ENCODE results near the gene DUSP8. TPM values are rescaled to one million over a fixed set of nuclear protein-coding genes. Genes with fewer than 3 reads are reported as not detected.

DUSP8 gene
- total RNA-seq, 1 donor from 2014 or later: 7.7 TPM

GRCh38 chr11:1528710-1529109, 43.4 kb downstream of the DUSP8 start:
- Mint-ChIP-seq H3K27ac (ENCODE audit: unreplicated experiment) (no peak overlapping the region), H3K27me3 (ENCODE audit: unreplicated experiment) (no peaks in the 10 kb centered on the region), H3K4me1 (ENCODE audit: unreplicated experiment) (peaks cover 5% of the 10 kb centered on the region), H3K4me3 (ENCODE audit: unreplicated experiment) (no peak overlapping the region), H3K36me3 (ENCODE audit: unreplicated experiment) (no peaks in the 10 kb centered on the region), H3K9me3 (ENCODE audit: unreplicated experiment) (no peaks in the 10 kb centered on the region)
- no peak for DNase-seq (ENCODE audit: extremely low spot score, unreplicated experiment)
- TF ChIP-seq, protein P1, sequence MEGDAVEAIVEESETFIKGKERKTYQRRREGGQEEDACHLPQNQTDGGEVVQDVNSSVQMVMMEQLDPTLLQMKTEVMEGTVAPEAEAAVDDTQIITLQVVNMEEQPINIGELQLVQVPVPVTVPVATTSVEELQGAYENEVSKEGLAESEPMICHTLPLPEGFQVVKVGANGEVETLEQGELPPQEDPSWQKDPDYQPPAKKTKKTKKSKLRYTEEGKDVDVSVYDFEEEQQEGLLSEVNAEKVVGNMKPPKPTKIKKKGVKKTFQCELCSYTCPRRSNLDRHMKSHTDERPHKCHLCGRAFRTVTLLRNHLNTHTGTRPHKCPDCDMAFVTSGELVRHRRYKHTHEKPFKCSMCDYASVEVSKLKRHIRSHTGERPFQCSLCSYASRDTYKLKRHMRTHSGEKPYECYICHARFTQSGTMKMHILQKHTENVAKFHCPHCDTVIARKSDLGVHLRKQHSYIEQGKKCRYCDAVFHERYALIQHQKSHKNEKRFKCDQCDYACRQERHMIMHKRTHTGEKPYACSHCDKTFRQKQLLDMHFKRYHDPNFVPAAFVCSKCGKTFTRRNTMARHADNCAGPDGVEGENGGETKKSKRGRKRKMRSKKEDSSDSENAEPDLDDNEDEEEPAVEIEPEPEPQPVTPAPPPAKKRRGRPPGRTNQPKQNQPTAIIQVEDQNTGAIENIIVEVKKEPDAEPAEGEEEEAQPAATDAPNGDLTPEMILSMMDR (IDR thresholded peaks at IDR 0.05): no peak

GRCh38 chr11:1526785-1527184, 45.3 kb downstream of the DUSP8 start:
- no peak for DNase-seq (ENCODE audit: extremely low spot score, unreplicated experiment)
- TF ChIP-seq, protein P1 (IDR thresholded peaks at IDR 0.05): no peak
- no peak overlapping the region for H3K4me3 Mint-ChIP-seq (ENCODE audit: unreplicated experiment)
- no peaks in the 10 kb centered on the region for H3K27me3 Mint-ChIP-seq (ENCODE audit: unreplicated experiment)
- H3K4me1 Mint-ChIP-seq (ENCODE audit: unreplicated experiment): peaks cover 11% of the 10 kb centered on the region
- H3K9me3 Mint-ChIP-seq (ENCODE audit: unreplicated experiment): no peaks in the 10 kb centered on the region
- no peak overlapping the region for H3K27ac Mint-ChIP-seq (ENCODE audit: unreplicated experiment)
- H3K36me3 Mint-ChIP-seq (ENCODE audit: unreplicated experiment): no peaks in the 10 kb centered on the region

GRCh38 chr11:1523779-1524178, 48.3 kb downstream of the DUSP8 start:
- Mint-ChIP-seq H3K4me3 (ENCODE audit: unreplicated experiment) (no peak overlapping the region), H3K27me3 (ENCODE audit: unreplicated experiment) (no peaks in the 10 kb centered on the region), H3K9me3 (ENCODE audit: unreplicated experiment) (no peaks in the 10 kb centered on the region), H3K36me3 (ENCODE audit: unreplicated experiment) (peaks cover 2% of the 10 kb centered on the region), H3K4me1 (ENCODE audit: unreplicated experiment) (peaks cover 25% of the 10 kb centered on the region), H3K27ac (ENCODE audit: unreplicated experiment) (no peak overlapping the region)
- TF ChIP-seq, protein P1 (IDR thresholded peaks at IDR 0.05): no peak
- no peak for DNase-seq (ENCODE audit: extremely low spot score, unreplicated experiment)

DNA sequence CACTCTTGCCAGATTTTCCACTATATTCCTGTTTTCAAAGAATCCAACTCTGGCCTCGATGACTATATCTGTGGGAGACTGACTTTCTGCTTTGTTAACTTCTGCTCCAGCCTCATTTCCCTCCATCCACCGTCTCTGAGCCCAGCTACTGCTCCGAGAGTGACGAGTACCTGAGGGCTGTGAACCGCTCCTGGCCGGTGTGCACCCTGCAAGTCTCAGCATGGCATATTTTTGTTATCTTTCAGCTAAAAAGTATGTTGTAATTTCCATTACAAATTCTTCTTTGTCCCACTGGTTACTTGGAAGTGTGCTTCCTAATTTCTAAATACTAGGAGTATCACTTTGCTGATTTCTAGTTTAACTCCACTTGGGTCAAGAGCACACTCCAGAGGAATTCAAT, 49.0 kb downstream of the DUSP8 start:
- H3K27me3 Mint-ChIP-seq (ENCODE audit: unreplicated experiment): no peaks in the 10 kb centered on the region
- no peak overlapping the region for H3K27ac Mint-ChIP-seq (ENCODE audit: unreplicated experiment)
- peaks cover 2% of the 10 kb centered on the region for H3K36me3 Mint-ChIP-seq (ENCODE audit: unreplicated experiment)
- no peak overlapping the region for H3K4me3 Mint-ChIP-seq (ENCODE audit: unreplicated experiment)
- TF ChIP-seq, protein P1 (IDR thresholded peaks at IDR 0.05): no peak
- DNase-seq (ENCODE audit: extremely low spot score, unreplicated experiment): no peak
- H3K9me3 Mint-ChIP-seq (ENCODE audit: unreplicated experiment): no peaks in the 10 kb centered on the region
- H3K4me1 Mint-ChIP-seq (ENCODE audit: unreplicated experiment): peaks cover 25% of the 10 kb centered on the region

GRCh38 chr11:1522081-1522424, 50.0 kb downstream of the DUSP8 start:
- H3K4me1 Mint-ChIP-seq (ENCODE audit: unreplicated experiment): peaks cover 33% of the 10 kb centered on the region
- TF ChIP-seq, protein P1 (IDR thresholded peaks at IDR 0.05): no peak
- H3K27ac Mint-ChIP-seq (ENCODE audit: unreplicated experiment): no peak overlapping the region
- H3K27me3 Mint-ChIP-seq (ENCODE audit: unreplicated experiment): no peaks in the 10 kb centered on the region
- H3K9me3 Mint-ChIP-seq (ENCODE audit: unreplicated experiment): no peaks in the 10 kb centered on the region
- DNase-seq (ENCODE audit: extremely low spot score, unreplicated experiment): no peak
- H3K4me3 Mint-ChIP-seq (ENCODE audit: unreplicated experiment): no peak overlapping the region
- H3K36me3 Mint-ChIP-seq (ENCODE audit: unreplicated experiment): peaks cover 2% of the 10 kb centered on the region

Data from osteocyte (in vitro differentiated cells).